Activated effector memory CD4-positive, alpha-beta T cell treated with anti-CD3 and anti-CD28 coated beads, Interleukin-2, amount 50 U/mL, for 16 hours (primary cell): Measurements from ENCODE around the gene CYP17A1.
"Not testable (repeated sequence)": the region's sequence is repeated elsewhere in the genome, so short reads cannot be mapped to it uniquely, and the experiment has no call there.

Source experiments
- DNase-seq: peaks from one replicate; pipeline ENCODE4 v3.0.0-alpha.2; 2020

Gene CYP17A1, protein sequence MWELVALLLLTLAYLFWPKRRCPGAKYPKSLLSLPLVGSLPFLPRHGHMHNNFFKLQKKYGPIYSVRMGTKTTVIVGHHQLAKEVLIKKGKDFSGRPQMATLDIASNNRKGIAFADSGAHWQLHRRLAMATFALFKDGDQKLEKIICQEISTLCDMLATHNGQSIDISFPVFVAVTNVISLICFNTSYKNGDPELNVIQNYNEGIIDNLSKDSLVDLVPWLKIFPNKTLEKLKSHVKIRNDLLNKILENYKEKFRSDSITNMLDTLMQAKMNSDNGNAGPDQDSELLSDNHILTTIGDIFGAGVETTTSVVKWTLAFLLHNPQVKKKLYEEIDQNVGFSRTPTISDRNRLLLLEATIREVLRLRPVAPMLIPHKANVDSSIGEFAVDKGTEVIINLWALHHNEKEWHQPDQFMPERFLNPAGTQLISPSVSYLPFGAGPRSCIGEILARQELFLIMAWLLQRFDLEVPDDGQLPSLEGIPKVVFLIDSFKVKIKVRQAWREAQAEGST

DNA sequence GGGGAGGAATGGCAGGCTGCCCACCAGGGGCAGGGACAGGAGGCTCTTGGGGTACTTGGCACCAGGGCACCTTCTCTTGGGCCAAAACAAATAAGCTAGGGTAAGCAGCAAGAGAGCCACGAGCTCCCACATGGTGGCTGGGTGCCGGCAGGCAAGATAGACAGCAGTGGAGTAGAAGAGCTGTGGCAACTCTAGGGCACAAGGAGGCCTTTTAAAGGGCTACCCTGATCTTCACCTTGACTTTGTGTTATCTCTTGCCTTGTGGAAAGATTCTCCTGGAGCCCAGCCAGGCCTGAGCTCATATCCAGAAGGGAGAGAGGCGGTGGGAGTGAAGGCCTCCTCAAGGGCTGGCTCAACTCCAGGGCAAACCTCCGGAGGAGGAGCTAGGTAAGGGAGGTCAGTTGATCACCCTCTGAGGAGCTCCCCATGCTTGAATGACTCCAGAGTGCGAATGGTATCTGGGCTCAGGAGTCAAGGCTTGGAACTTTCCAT is at the start of gene CYP17A1:
TSS of gene CYP17A1 (minus strand) at position 184 of the 492 bp plus-strand sequence. CDS start at position 132, 52 bp downstream.
- no peak for DNase-seq

DNA sequence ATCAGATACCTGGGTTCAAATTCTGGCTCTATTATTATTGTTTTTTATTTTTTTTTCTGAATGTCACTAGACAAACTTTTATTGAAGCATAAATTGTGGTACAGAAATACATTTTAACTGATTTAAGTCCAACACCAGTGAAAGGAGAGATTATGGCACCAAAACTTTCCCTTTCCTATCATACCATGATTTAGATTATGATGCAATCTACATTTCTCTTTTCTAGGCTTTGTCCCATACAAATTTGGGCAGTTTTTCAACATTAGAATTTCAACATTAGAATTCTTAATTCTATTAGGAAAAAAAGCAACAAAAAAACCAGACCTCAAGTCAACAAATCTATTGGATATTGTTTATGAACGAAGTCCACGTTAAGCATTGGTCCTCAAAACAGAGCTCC is 43.0 kb upstream of the CYP17A1 start:
- no peak for DNase-seq

DNA sequence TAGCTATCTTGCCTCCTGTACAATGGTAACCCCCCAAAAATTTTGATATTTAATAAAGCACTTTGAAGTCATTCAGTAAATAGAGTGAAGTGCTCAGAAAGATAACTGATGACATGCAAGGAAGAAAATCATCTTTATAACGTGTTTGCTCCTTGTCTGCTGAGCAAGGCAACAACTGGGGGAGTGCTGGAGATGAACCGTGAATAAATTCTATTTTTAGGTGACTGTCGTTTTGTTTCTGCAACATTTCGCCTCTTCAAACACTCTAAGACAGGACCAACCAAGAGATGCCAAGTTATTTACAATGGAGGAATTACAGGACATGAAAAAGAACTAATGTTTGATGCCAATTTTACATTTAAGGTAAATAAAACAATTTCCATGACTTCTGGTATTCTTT is 41.4 kb upstream of the CYP17A1 start:
- DNase-seq: no peak

DNA sequence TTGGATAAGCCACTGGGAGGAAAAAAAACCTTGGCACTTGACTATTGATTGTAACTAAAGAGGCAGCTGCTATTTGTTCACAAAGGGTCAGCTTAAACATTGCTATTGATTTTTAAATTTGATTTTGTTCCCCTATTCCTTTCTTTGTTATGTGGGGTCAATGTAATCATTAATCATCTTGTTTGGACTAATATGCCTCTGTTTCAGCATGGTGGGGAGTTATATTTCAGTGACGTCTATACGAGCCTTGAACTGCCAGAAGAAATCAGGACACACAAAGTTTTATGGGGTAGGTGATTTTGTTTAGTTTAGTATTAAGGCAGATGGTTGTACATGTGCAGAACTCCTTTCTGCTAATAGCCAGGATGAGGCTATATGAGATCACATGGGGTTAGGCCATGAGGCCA is 39.5 kb upstream of the CYP17A1 start:
- no peak for DNase-seq

DNA sequence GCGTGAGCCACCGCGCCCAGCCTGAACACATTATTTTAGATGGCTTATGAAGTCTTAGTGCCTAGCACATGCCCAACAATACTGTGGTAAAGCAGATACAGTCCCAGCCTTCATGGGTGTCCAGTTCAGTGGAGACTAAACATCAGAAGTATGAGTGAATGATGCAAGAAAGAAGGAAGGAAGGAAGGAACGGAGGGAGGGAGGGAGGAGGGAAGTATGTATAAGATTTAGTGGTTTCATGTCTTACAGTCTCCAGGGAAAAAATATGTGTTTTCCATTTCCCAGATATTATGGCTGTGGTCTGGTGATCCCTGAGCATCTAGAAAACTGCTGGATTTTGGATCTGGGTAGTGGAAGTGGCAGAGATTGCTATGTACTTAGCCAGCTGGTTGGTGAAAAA is 35.0 kb upstream of the CYP17A1 start:
- DNase-seq: no peak

DNA sequence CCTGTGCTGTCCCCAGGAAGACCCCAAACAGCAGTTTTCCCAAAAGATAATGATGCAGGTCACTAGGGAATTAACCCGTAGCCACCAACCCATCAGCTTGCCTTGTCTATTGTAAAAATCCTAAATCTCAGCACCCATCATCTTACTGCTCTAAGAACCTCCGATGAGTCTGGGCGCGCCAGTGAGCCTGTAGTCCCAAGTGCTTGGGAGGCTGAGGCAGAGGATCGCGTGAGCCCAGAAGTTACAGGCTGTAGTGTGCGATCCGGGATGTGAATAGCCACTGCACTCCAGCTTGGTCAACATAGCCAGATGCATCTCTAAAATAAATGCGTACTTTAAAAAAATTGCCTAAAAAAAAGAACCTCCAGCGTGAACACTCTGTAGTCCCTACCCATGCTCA is 33.0 kb upstream of the CYP17A1 start:
- DNase-seq: no peak

DNA sequence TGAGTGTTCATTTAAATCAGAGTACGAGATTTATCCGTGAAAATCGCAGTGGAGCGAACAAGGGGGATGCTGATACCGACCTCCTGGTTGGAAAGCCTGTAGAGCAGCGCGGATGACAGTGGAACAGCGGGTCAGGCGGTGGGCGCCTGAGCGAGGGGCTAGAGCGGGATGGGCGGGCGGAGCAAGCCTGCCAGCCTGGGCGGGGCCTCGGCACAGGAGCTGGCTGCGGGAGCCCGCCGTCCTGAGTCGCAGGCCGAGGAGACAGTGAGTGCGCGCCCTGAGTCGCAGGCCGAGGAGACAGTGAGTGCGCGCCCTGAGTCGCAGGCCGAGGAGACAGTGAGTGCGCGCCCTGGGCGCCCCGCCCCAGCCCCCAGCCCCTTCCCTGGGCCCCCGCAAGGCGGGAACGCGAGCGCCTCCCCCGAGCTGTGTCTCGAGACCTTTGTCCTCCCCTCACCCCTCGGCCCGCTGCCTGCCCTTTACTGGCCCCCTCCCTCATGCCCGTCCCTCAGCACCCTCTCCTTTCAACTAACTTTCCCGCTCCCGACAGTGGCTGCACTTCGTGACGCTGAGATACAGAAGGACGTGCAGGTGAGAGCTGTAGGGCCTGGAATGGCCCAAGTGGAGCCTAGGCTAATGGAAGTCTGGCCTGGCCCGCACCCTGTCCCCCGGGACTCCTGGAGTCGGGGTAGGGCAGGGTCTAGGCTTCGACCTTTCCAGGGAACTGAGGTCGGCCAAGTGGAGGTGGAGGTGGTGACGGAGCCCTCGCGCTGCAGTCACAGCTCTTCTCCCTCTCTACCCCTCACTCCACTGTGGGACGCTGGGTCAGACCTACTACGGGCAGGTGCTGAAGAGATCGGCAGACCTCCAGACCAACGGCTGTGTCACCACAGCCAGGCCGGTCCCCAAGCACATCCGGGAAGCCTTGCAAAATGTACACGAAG is 32.3 kb upstream of the CYP17A1 start, which contains the start of gene AS3MT:
TSS of gene AS3MT (plus strand) at position 213 of the 941 bp plus-strand sequence. CDS start at position 336, 123 bp downstream.
- DNase-seq: no peak

DNA sequence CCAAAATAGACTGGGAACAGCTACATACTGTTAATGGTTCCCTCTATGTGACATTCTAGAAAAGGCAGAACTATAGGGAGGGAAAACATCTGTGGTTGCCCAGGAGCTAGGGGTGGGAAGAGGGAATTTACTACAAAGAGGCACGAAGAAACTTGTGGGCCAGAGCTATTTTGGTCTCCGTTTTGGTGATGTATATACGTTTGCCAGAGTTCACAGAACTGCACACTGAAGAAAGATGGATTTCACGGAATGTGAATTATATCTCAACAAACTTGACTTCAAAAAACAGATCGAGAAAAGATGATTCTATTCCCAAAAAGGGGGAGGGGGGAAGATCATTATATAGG is 31.7 kb upstream of the CYP17A1 start:
- DNase-seq: no peak

DNA sequence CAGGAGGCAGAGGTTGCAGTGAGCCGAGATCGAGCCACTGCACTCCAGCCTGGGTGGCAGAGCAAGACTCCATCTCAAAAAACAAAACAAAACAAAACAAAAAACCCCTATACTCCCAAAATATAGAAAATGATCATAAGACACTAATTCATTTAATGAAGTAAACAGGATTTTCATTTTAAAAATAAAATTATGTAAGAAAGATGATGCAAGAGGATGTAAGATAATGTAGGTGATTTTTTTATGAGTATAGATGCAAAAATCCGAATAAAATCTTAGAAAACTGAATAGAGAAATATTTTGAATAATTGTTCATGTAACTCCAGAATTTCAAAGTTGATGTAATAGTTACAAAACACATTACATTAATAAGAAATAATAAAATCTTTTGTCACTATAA is 28.4 kb upstream of the CYP17A1 start:
- no peak for DNase-seq

DNA sequence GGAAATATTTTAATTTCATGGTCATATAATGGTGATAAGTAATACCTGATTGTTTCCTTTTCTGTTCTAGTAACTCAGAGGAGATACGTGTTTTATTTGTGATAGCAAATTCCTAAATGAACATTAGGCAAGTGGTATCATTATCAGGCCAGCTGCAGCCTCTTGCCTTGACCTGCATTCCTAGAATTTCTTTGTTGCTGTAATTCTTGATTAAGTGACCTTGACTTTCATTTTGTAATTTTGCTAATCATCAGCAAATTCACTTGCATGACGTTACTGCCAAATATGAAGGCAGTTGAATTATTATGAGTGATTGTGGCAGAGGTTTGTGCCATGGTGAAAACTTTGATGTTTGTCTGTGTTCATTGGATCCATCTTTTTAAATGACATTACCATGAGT is 26.4 kb upstream of the CYP17A1 start:
- no peak for DNase-seq

DNA sequence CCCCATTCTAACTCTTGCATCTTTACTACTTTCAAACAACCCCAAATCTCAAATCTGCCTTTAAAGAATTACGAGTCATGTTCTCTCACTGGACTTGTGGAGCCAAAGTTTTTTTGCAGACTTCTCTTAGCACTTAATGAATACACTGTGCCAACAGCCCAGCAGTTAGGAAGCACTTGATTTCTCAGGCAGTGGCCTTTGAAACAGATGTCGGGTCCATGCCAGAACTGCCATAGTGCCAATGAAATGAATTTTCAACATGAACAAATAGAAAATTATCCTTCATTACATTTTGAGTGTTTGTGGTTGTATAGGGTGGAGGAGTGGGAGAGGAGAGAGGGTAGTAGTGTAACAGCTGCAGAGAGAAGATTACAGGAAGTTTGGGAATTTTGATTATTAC is 22.7 kb upstream of the CYP17A1 start:
- no peak for DNase-seq

DNA sequence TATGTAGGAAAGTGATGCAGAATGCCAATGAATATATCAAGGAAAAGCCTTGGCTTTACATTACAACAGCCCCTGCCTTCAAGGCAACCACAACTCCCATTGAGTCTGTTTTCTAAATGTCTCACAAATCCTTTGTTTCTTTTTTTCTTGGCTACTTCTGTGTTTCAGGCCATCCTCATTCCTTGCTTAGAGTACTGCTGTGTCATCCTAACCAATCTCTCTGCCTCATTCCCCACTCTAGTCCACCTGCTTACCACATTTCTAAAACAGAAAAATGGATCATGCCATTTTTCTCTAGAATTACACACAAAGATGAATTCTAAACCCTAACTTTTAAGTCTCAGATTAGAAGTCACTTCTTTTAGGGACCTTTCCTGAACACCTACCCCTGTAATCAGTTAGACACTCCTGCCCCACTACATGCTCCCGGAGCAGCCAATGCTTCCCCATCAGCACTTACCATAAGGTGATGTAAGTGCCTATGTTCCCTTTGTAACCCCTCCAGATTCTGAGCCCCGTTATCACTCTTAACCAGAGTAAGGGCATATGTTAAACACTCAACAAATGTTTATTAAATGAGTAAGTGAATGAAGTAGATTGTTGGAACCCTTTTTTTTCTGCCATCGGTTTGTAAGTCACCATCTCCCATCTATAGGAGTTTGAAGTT is 19.7 kb upstream of the CYP17A1 start:
- DNase-seq: no peak

DNA sequence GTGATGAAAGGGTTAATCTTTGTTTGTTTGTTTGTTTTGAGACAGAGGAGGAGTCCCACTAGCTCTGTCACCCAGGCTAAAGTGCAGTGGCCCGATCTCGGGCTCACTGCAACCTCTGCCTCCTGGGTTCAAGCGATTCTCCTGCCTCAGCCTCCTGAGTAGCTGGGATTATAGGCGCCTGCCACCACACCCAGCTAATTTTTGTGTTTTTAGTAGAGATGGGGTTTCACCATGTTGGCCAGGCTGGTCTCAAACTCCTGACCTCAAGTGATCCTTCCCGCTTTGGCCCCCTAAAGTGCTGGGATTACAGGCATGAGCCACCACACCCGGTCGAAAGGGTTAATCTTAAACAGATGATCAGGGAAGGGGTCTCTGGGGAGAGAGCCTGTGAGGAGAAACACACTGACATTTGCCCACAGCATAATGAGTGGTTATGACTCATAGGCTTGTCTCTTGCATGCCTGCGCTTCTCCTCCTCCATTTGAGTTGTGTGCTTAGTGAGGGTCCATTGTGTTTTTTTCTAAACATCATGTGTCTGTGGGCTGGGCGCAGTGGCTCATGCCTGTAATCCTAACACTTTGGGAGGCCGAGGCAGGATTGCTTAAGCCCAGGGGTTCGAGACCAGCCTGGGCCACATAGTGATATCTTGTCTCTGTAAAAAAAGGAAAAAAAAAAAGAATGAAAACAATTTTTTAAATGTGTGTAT is 18.7 kb upstream of the CYP17A1 start:
- not testable (repeated sequence) for DNase-seq

DNA sequence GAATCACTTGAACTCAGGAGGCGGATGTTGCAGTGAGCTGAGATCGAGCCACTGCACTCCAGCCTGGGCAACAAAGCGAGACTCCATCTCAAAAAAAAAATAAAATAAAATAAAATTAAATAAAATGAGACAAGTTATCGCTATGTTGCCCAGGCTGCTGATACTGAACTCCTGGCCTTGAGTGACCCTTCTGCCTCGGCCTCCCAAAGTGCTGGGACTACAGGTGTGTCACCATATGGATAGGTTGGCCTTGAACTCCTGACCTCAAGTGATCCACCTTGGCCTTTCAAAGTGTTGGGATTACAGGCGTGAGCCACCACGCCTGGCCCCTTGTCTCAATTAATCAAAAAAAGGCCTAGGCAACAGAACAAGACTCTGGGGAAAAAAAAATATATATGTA is 16.0 kb upstream of the CYP17A1 start:
- DNase-seq: not testable (repeated sequence)

DNA sequence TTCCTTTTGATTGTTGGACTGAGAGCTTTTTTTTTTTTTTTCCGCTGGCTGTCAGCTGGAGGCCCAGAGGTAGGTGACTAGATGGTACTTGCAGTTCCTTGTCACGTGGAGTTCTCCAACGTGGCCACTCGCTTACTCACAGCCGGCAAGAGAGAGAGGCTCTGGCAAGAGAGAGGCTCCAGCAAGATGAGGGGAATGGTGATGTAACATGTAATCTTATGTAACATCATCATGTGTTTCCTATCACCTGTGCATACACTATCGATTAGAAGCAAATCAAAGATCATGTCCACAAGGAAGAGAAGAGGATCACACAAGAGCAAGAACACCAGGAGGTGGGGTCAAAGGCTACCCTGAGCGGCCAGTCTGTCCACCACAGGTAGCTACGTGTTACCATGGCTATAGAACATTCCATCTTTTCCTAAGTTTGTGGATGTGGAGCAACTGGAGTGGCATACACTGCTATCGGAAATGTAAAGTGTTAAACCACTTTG is 12.9 kb upstream of the CYP17A1 start:
- no peak for DNase-seq

DNA sequence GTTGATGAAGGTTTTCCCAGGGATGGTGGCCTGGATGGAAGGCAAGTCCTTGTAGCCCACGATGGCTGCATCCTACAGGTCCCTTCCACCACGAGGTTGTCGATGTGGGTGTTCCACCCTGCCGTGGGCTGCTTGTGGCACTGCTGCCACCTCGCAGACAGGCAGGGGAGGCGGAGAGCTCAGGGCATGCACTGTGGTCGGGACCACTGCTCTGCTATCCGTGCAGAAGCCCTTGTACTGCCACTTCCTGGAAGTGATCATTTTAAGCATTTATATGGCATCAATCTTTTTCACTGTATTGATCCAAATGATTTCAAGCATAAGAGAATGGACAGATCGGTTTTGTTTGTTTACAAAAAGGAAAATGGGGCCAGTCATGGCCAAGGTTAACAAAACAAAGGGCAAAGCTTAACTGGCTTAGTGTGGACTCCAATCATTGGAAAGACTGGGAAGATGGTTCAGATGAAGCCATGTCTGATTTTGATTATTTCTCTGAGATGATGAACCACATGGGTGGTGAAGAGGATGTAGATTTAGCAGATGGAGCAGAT is 8.2 kb upstream of the CYP17A1 start:
- no peak for DNase-seq

DNA sequence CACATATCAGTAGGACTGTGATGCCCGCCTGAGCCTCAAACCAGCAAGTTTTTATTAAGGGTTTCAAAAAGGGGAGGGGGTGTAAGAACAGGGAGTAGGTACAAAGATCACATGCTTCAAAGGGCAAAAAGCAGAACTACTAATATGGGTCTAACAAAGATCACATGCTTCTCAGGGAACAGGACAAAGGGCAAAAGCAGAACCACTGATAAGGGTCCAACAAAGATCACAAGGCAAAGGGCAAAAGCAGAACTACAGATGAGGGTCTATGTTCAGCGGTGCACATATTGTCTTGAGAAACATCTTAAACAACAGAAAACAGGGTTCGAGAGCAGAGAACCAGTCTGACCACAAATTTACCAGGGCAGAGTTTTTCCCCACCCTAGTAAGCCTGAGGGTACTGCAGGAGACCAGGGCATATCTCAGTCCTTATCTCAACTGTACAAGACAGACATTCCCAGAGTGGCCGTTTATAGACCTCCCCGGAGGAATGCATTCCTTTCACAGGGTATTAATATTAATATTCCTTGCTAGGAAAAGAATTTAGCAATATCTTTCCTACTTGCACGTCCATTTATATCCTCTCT is 7.1 kb upstream of the CYP17A1 start:
- not testable (repeated sequence) for DNase-seq

DNA sequence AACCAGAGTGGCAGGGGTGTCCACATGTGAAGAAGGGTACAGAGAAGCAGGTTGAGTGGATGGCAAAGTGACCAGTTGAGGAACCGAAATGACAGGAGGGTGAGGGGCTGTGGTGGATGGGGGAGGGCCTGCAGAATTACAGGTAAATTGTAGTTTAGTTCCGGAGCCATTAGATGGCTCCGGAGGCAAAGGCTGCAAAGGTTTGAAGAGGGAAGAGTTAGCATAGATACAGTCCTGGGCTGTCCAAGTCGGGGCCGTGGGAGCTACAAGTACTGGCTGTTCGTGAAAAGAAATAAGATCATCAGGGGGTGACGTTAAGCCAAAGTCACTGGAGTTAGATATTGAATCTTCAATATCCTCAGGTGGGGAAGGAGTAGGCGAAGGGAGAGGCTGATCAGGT is 5.9 kb upstream of the CYP17A1 start:
- not testable (repeated sequence) for DNase-seq

DNA sequence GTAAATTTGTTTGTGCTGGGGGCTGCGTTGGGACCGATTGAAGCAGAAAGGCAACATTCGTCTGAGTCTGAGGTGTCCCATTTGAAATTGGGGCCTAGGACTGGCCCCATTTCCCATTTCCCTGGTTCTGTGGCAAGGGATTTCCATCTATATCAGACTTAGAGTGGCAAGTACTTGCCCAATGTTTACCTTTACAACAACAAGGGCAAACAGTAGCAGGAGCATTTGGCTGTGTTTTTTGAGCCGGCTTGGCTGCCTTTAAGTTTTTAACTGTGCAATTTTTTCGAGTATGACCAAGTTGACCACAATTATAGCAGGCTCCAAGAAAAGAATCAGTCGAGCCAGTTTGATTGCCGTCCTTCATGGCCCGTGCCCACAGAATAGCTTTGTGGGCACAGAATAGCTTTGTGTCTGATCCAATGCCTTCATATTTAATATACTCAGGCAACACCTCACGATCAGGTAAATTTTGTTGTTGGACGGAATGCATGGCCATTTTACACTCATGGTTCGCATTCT is 4.7 kb upstream of the CYP17A1 start:
- DNase-seq: no peak

DNA sequence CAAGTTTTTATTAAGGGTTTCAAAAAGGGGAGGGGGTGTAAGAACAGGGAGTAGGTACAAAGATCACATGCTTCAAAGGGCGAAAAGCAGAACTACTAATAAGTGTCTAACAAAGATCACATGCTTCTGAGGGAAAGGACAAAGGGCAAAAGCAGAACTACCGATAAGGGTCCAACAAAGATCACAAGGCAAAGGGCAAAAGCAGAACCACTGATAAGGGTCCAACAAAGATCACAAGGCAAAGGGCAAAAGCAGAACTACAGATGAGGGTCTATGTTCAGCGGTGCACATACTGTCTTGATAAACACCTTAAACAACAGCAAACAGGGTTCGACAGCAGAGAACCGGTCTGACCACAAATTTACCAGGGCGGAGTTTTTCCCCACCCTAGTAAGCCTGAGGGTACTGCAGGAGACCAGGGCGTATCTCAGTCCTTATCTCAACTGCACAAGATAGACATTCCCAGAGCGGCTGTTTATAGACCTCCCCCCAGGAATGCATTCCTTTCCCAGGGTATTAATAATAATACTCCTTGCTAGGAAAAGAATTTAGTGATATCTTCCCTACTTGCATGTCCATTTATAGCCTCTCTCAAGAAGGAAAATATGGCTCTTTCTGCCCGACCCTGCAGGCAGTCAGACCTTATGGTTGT is 1.2 kb upstream of the CYP17A1 start:
- not testable (repeated sequence) for DNase-seq
